Mucosa of gallbladder (tissue), 1 donor: Measurements from ENCODE around the gene ZNRF4. TPM values are rescaled to one million over a fixed set of nuclear protein-coding genes. Genes with fewer than 3 reads are reported as not detected.
A peak's percentile ranks its signal among the peaks of the same experiment; 100 is the strongest.

Experiments used
- DNase-seq: peaks from one replicate; pipeline ENCODE4 v3.0.0-alpha.2; 2020; ENCODE audit warnings: low spot score
- total RNA-seq: library from RNA; stranded (reverse); gene quantifications from one replicate; pipeline ENCODE4 v1.2.1, GENCODE V29; 2021
- donor health status: DM: no; HTN: no; CAD: no.

Gene ZNRF4
- total RNA-seq, 1 donor from 2014 or later, result not detected

DNA sequence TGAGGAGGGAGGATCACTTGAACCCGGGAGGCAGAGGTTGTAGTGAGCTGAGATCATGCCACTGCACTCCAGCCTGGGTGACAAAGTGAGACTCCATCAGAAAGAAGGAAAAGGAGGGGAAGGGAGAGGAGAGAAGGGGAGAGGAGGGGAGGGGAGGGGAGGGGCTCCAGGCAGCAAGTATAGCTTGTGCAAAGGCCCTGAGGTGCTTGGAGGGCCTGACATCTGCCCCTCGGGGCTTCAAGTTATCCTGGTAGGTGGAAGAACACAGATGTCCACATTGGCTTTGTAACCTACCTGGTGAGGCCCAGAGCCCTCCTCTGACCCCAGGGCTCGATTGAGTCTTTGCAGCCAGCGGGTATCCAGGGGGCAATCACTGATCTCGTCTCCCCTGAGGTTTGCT is 11.5 kb upstream of the ZNRF4 start:
- DNase-seq, result no peak

DNA sequence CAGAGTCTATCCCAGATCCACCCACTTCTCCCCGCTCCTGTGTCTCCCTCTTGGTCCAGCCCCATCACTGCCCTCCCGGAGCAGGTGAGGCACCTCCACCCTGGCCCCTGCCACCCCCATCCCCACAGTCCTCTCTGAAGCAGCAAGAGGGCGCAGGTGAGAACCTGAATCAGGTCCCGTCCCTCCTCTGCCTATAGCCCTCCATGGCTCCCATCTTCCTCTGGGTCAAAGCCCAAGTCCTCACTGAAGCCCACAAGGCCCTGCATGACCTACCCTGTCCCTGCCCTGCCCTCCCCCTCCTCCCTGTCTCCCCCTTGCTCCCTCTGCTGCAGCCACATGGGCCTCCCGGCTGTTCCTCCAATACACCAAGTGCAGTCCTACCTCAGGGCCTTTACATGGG is 10.8 kb upstream of the ZNRF4 start:
- no peak for DNase-seq

DNA sequence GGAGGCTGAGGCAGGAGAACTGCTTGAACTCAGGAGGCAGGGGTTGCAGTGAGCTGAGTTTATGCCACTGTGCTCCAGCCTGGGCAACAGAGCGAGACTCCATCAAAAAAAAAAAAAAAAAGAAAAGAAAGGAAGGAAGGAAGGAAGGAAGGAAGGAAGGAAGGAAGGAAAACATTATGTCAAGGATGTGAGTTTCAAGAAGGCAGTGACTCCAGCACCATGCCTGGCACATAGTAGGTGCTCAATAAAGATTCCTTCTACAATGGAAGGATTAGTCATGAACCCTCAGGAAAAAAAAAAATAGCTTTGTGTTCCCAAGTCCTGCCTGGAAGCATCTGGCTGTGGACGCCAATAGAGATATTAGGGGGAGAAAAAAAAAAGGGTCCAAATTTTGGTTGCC is 10.1 kb upstream of the ZNRF4 start:
- no peak for DNase-seq

- DNase-seq, result no peak
Measured at GRCh38 chr19:5445561-5446055, 9.6 kb upstream of the ZNRF4 start.

- DNase-seq, result no peak
Measured at GRCh38 chr19:5447700-5448311, 7.4 kb upstream of the ZNRF4 start.

DNA sequence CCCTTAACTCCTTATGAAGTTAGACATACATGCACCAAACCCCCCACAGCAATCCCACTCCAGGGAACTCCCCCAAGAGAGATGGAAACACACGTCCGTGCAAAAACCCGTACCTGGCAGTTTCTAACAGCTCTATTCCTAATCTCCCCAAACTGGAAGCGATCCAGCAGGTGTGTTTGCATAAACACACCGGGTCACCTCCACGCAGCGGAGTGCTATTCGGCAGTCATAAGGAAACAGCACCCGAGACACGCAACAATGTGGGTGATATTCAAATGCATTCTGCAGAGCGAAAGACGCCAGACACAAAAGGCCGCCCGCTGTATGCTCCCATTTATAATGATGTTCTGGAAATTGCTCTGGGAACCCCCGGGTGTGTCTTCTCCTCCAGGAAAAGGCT is 6.8 kb upstream of the ZNRF4 start:
- DNase-seq, result no peak

DNA sequence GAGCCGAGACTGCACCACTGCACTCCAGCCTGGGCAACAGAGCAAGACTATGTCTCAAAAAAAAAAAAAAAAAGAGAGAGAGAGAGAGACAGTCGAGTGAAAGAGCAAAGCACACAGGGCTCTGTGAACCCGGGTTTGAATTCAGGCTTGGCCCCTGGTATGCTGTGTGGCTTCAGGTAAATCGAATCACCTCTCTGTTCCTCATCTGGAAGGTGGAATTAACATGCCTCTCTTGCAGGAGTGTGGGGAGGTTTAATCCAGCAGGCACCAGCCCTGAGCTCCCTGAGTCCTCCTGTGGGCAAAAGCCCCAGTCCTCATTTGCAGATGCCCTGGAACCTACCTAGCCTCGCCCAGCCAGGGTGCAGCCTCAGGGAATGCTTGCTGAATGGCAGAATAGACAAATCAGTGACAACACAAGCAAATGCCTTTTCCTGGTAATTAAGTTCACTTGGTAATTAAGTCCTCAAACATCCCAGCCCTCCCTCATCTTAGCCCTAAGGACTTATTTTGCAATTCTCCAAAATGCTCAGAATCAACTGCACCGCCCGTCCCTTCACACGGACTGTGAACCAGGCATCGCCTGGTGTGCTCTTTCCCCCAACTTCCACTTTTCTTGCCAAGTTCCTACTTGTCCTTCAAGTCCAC is 4.6 kb upstream of the ZNRF4 start:
- DNase-seq, result no peak

DNA sequence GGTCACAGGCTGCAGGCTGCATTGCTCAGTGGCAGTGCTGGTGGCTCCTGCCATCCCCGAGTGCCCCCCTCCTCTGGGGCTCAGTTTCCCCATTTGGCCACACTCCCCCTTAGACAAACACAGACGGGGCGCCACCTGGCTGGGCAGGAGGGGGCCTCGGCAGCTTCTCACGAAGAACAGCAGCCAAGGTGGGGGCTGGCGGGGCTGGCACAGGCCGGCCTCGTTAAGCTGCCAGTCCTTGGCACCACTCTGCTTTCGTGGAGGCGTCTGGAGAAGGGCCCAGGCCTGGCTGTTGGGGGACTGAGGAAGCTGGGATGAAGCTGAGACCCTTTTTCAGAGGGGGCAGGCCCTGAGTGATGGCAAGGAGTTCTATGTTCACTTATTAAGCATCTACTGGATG is 3.7 kb upstream of the ZNRF4 start:
- no peak for DNase-seq

DNA sequence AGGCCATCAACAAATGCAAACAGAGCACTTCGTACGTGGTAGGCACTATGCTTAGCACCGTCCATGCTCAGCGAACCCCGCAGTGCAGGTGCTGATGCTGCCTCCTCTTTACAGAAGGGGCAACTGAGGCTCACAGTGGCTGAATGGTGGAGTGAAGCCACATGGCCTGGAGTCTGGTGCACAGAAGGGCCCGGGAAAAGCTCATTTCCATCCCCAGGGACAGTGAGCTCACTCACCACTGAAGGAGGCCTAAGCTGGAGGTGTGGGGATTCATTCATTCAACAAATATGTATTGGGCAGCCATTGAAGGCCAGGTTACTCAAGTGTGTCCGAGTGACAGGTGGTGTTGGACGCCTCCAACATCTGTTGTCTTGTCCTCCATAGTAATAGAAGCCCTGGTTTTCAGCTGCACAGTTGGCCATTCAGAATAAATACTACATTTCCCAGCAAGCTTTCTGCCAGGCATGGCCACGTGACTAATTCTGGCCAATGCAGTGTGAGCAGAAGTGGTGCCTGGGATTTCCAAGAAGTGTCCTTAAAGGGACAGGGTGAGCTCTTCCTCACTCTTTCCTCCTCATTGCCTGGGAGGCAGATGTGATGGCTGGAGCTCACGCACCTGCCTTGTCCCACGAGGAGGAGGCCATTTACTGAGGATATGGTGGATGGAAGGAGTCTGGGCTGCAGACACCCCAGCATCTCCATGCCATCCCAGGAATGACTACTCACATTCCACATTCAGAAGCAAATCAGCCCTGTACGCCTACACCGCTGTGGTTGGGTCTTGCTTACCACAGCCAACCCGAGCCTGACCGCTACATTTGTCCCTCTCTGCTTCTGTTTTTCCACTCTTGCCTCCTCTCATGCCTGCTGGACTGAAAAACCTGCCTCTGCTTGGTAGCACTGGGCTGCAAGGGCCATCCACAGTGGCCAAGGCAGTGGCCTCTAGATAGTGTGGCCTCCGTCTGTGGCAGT is 2.3 kb upstream of the ZNRF4 start:
- DNase-seq, result no peak

DNA sequence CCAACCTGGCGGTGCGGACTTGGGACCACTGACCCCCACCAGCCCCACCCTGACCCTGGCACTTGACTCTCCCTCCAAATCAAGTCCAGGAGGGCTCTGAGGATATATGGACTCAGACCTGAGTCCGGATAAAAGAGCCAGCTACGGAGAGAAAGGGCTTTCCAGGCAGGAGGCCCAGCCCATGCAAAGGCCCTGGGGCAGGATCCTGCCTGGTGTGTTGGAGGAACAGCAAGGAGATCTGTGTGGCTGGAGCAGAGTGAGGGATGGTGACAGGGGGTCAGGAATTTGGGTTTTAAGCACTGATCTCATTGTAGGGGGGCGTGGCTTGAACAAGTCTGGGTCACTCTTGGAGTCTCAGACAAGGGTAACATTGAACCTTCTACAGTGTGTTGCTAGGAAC is 474 bp upstream of the ZNRF4 start:
- DNase-seq, result no peak

GRCh38 chr19:5456130-5456840 is 1.1 kb downstream of the ZNRF4 start:
- no peak for DNase-seq

- DNase-seq, result no peak
Measured at GRCh38 chr19:5456841-5457200, 1.6 kb downstream of the ZNRF4 start.

DNA sequence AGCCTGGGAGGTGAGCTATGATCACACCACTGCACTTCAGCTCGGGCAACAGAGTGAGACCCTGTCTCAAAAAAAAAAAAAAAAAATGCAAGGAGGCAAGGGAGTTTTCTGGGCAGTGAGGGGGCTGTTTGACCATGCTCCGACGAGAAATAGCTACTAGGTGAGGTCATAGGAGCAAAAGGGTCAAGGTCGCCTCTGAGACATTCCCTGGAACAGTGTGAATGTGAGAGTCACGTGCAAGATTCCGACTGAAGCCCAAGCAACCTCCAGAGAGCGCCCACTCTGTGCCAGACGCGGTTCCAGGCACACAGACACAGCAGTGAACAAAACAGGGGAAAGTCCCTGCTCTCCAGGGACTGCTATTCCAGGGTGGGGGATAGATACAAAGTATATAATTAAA is 2.5 kb downstream of the ZNRF4 start:
- DNase-seq, result no peak

GRCh38 chr19:5458420-5458819 is 3.2 kb downstream of the ZNRF4 start:
- no peak for DNase-seq

DNA sequence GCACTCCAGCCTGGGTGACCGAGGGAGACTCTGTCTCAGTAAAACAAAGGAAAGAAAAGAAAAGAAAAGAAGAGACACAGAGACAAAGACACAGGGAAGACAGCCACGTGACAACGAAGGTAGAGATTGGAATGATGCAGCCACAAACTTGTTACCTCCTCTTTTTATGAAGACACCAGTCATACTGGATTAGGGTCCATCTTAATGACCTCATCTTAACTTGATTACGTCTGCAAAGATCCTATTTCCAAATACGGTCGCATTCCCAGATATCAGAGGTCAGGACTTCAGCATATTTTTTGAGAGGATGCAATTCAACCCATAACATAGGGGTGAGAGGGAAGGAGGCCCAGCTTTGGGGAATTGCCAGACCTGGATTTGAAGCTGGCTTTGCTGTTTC is 4.1 kb downstream of the ZNRF4 start:
- DNase-seq, result no peak

GRCh38 chr19:5460748-5461147 is 5.5 kb downstream of the ZNRF4 start:
- no peak for DNase-seq

DNA sequence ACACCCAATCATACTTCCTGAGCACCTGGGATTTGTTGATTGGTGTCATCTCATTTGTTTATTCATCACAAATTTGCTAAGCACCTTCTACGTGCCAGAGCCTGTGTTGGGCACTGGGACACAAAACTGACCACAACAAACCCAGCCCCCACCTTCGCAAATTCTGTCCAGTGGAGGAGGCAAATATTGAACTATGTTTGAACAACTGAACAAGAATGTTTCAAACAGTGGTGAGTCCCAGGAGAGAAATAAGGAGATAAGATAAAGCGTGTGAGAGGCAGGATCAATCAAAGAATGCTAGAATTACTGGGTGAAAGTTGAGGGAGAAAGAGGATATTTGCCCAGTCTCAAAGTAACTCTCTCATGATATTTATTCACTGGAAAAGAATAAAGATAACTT is 8.7 kb downstream of the ZNRF4 start:
- DNase-seq, result no peak

- DNase-seq, result no peak
Measured at GRCh38 chr19:5466072-5466471, 10.9 kb downstream of the ZNRF4 start.

DNA sequence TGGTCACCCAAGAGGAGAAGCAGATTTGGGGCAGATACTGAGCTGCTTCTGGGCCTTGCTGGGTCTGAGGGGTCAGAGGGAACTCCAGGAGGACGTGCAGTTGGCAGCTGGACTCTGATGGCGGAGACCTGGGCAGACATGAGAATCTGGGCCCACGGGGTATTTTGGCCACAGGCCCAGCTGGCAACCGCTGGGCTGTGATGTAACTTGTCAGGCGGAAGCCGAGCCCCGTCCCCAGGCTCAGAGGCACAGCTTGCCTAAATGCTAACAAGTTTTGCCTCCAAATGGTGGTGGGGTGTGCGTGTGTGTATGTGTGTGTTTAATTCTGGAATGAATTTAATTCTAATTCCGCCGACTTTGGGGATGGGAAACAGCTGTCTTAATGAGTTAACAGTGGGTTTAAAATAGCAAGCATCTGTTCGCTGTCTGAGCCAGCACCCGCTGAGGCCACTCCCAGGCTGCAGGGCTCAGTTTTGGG is 11.6 kb downstream of the ZNRF4 start:
- no peak for DNase-seq

DNA sequence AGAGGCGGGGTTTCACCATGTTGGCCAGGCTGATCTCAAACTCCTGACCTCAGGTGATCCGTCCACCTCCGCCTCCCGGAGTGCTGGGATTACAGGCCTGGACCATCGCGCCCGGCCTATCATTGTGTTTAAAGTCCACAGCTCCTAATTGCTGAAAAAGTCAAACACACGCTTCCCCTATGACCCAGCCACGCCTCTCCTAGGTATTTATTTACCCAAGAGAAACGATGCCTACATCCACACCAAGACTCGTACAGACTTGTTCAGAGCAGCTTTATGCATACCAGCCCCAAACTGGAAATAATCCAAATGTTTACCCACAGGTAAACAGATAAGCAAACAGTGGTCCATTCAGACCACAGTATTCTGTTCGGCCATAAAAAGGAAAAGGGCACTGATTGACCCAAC is 15.1 kb downstream of the ZNRF4 start:
- peak; percentile 17 for DNase-seq

DNA sequence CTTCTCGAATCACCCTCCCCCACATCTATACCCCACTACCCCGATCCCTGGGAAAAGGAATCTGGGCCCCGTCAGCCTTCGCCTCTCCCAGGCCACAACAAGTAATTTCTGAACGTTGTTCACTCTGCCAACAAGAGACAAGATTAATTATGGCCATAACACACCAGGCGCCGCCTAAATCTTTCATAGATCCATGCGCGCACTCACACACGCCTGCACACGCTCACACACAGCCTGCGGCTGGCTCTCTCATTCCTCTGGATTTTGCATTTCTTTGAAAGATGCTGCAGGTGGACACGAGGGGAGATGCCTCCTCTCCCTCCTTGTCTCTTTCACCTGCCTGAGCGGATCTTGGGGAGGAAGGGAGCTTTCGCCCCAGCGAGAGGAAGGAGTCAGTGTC is 17.1 kb downstream of the ZNRF4 start:
- DNase-seq, result no peak

DNA sequence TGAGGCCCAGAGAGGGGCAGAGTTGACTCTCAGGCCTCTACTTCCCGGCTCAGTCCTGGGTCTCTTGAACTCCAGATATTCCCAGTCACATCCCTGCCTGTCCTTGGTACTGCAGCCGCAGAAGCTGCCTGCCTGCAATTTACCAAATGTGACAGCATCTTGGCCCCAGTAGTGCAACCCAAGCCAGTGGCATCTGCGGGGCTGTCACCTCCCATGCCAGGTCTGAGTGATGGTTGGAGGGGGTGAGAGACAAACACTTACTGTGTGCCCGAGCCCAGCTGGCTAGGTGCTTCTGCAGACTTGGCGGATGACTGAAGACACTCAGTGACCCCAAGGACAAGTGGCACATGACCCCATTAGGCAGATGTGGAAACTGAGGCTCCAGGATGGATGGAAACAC is 18.4 kb downstream of the ZNRF4 start:
- DNase-seq, result no peak
